SK-N-SH (cell line): ENCODE measurements around the gene SLC12A9.
A peak's percentile ranks its signal among the peaks of the same experiment; 100 is the strongest.

ENCODE experiments used
- CTCF ChIP-seq: fragments of 200-600 bp; sonication (generic); IDR thresholded peaks from 2 replicates; pipeline ENCODE4 v1.6.1; 2017; ENCODE audit warnings: antibody characterized with exemption, mild to moderate bottlenecking, moderate library complexity
- EP300 ChIP-seq, 2 experiments: IDR thresholded peaks; 2 replicates each; pipeline versions ENCODE4 v1.4.0 to v1.6.1; 2012; ENCODE audit warnings: borderline replicate concordance in 1 of 2, low read depth in 1 of 2, low read length in 1 of 2
- EZH2phosphoT487 ChIP-seq: fragments of 200-600 bp; sonication (generic); IDR thresholded peaks from 2 replicates; pipeline ENCODE4 v1.6.1; 2017; ENCODE audit warnings: low read depth, mixed run types, mild to moderate bottlenecking, antibody characterized with exemption, moderate library complexity, borderline replicate concordance
- MEF2A ChIP-seq: IDR thresholded peaks from 2 replicates; pipeline ENCODE4 v1.4.0; 2012; ENCODE audit warnings: low read depth, borderline replicate concordance
- NFIC ChIP-seq: IDR thresholded peaks from 2 replicates; pipeline ENCODE4 v1.4.0; 2012; ENCODE audit warnings: borderline replicate concordance

- TF ChIP-seq MEF2A (no peak), EZH2phosphoT487 (no peak), EP300 (IDR thresholded peaks at IDR 0.05; ENCODE audit: borderline replicate concordance in 1 of 2, low read depth in 1 of 2, low read length in 1 of 2) (no peak), CTCF (no peak), NFIC (peak; percentile 82)
Observed at GRCh38 chr7:100865938-100866728, 13.6 kb downstream of the SLC12A9 start.
